Prostate gland (tissue), 2 donors: ENCODE results near the gene ARHGAP24. TPM values are rescaled to one million over a fixed set of nuclear protein-coding genes. Genes with fewer than 3 reads are reported as not detected.

Source experiments
- DNase-seq: peaks from one replicate; pipeline ENCODE4 v3.0.0-alpha.2; 2019; ENCODE audit warnings: low spot score
- H3K27ac ChIP-seq, 2 donors: fragments of 200-600 bp; sonication (generic); 2 replicates each; pipeline ENCODE4 v1.5.1; 2017 to 2019
- H3K27me3 ChIP-seq: fragments of 200-600 bp; sonication (generic); replicated peaks from 2 replicates; pipeline ENCODE4 v1.5.1; 2019; ENCODE audit not compliant: insufficient read depth
- H3K36me3 ChIP-seq, 2 donors: fragments of 200-600 bp; sonication (generic); 1 replicate in 1 of 2; 2 replicates in 1 of 2; pipeline versions ENCODE4 v1.5.1 to v1.8.1; 2017 to 2019
- H3K4me1 ChIP-seq: fragments of 200-600 bp; sonication (generic); replicated peaks from 2 replicates; pipeline ENCODE4 v1.5.1; 2019
- H3K4me3 ChIP-seq, 2 donors: fragments of 200-600 bp; sonication (generic); 2 replicates each; pipeline ENCODE4 v1.5.1; 2017 to 2019
- H3K9me3 ChIP-seq: fragments of 200-600 bp; sonication (generic); 2 replicates; pipeline ENCODE4 v1.5.1; 2017
- CTCF ChIP-seq, 4 experiments: fragments of 200-600 bp in 2 of 4; fragments of 450-650 bp in 2 of 4; sonication (generic) in 2 of 4; IDR thresholded peaks; 1 replicate in 3 of 4; 2 replicates in 1 of 4; pipeline ENCODE4 v1.5.1; 2016 to 2019; ENCODE audit warnings: antibody characterized with exemption in 4 of 4, mild to moderate bottlenecking in 2 of 4, moderate library complexity in 2 of 4
- POLR2A ChIP-seq: fragments of 450-650 bp; IDR thresholded peaks from one replicate; pipeline ENCODE4 v1.6.1; 2016; ENCODE audit warnings: antibody characterized with exemption, mild to moderate bottlenecking
- POLR2AphosphoS5 ChIP-seq: sonication (generic); formaldehyde crosslinking; IDR thresholded peaks from one replicate; pipeline ENCODE4 v1.6.1; 2017; ENCODE audit warnings: antibody characterized with exemption
- WGBS: methylation state at CpG from one replicate; pipeline ENCODE4 v1.1.5; 2018; 5-methylcytosine and 5-hydroxymethylcytosine counted together
- intact Hi-C: fragments of 100-400 bp; cut with DNase I; formaldehyde crosslinking; loops from one replicate; pipeline ENCODE4 v1.14.2; 2022
- total RNA-seq, 2 donors: library from RNA; depleted of rRNA; stranded (reverse); fragments of >200 nt; gene quantifications; one replicate each; pipeline ENCODE4 v1.1.0, GENCODE V29; 2016

Gene ARHGAP24
- total RNA-seq, 2 donors from 2014 or later, result 6.7 to 7.4 TPM

- intact Hi-C loops, result no loop called here
- no peak for DNase-seq
- no peak overlapping the region for H3K4me3 ChIP-seq
- H3K4me1 ChIP-seq, result no peaks in the 10 kb centered on the region
- WGBS, result 88% methylated on average over 6 of the region's 6 CpGs
- no peaks in the 10 kb centered on the region for H3K9me3 ChIP-seq
- no peaks in the 10 kb centered on the region for H3K36me3 ChIP-seq
- no peaks in the 10 kb centered on the region for H3K27me3 ChIP-seq
- TF ChIP-seq POLR2AphosphoS5, result no peak
- no peak for TF ChIP-seq POLR2A
- TF ChIP-seq CTCF (IDR thresholded peaks at IDR 0.05), result no peak
- no peak overlapping the region for H3K27ac ChIP-seq
These were observed 520.4 kb downstream of the ARHGAP24 start for GRCh38 chr4:85995361-85995760.

GRCh38 chr4:86001591-86001990 lies 526.6 kb downstream of the ARHGAP24 start:
- 76% methylated on average over 2 of the region's 2 CpGs for WGBS
- Histone ChIP-seq H3K4me1 (no peaks in the 10 kb centered on the region), H3K27ac (no peak overlapping the region), H3K4me3 (no peak overlapping the region), H3K36me3 (no peaks in the 10 kb centered on the region), H3K27me3 (no peaks in the 10 kb centered on the region), H3K9me3 (no peaks in the 10 kb centered on the region)
- TF ChIP-seq CTCF (IDR thresholded peaks at IDR 0.05) (no peak), POLR2AphosphoS5 (no peak), POLR2A (no peak)
- no peak for DNase-seq
- intact Hi-C loops, result no loop called here

GRCh38 chr4:86004030-86004429 lies 529.1 kb downstream of the ARHGAP24 start:
- H3K9me3 ChIP-seq, result no peaks in the 10 kb centered on the region
- 65% methylated on average over 2 of the region's 2 CpGs for WGBS
- no peaks in the 10 kb centered on the region for H3K36me3 ChIP-seq
- no peaks in the 10 kb centered on the region for H3K27me3 ChIP-seq
- intact Hi-C loops, result no loop called here
- no peak for DNase-seq
- H3K27ac ChIP-seq, result no peak overlapping the region
- no peak for TF ChIP-seq POLR2AphosphoS5
- H3K4me3 ChIP-seq, result no peak overlapping the region
- H3K4me1 ChIP-seq, result no peaks in the 10 kb centered on the region

GRCh38 chr4:86006057-86006456 lies 531.1 kb downstream of the ARHGAP24 start:
- no peak overlapping the region for H3K27ac ChIP-seq
- no peak for DNase-seq
- H3K36me3 ChIP-seq, result no peaks in the 10 kb centered on the region
- no peaks in the 10 kb centered on the region for H3K9me3 ChIP-seq
- H3K27me3 ChIP-seq, result no peaks in the 10 kb centered on the region
- intact Hi-C loops, result no loop called here
- TF ChIP-seq POLR2A, result no peak
- no peak for TF ChIP-seq CTCF (IDR thresholded peaks at IDR 0.05)
- no peak for TF ChIP-seq POLR2AphosphoS5
- H3K4me1 ChIP-seq, result no peaks in the 10 kb centered on the region
- no peak overlapping the region for H3K4me3 ChIP-seq

- no peaks in the 10 kb centered on the region for H3K27me3 ChIP-seq
- H3K4me3 ChIP-seq, result no peak overlapping the region
- intact Hi-C loops, result no loop called here
- 93% methylated on average over 6 of the region's 6 CpGs for WGBS
- no peaks in the 10 kb centered on the region for H3K36me3 ChIP-seq
- no peak overlapping the region for H3K27ac ChIP-seq
- H3K4me1 ChIP-seq, result no peaks in the 10 kb centered on the region
- no peak for DNase-seq
- H3K9me3 ChIP-seq, result no peaks in the 10 kb centered on the region
- TF ChIP-seq POLR2A (no peak), CTCF (IDR thresholded peaks at IDR 0.05) (no peak), POLR2AphosphoS5 (no peak)
These were observed 532.1 kb downstream of the ARHGAP24 start for GRCh38 chr4:86007042-86007441.
